Vagina (tissue), 2 donors: Measurements from ENCODE around the gene CA5A. TPM values are rescaled to one million over a fixed set of nuclear protein-coding genes. Genes with fewer than 3 reads are reported as not detected.

Source experiments
- DNase-seq, 2 donors: peaks; one replicate each; pipeline ENCODE4 v3.0.0-alpha.2; 2017; ENCODE audit errors: extremely low spot score in 2 of 2
- H3K27ac ChIP-seq: fragments of 200-600 bp; sonication (generic); one replicate; pipeline ENCODE4 v1.5.1; 2019
- H3K27me3 ChIP-seq: fragments of 200-600 bp; sonication (generic); one replicate; pipeline ENCODE4 v1.5.1; 2019
- H3K36me3 ChIP-seq, 2 donors: fragments of 200-600 bp; sonication (generic); one replicate each; pipeline ENCODE4 v1.5.1; 2017 to 2019
- H3K4me1 ChIP-seq: fragments of 200-600 bp; sonication (generic); one replicate; pipeline ENCODE4 v1.5.1; 2019
- H3K4me3 ChIP-seq, 2 donors: fragments of 200-600 bp; sonication (generic); 1 replicate in 1 of 2; 2 replicates in 1 of 2; pipeline ENCODE4 v1.5.1; 2016 to 2019
- H3K9me3 ChIP-seq: fragments of 200-600 bp; sonication (generic); one replicate; pipeline ENCODE4 v1.5.1; 2019
- CTCF ChIP-seq, 3 experiments: fragments of 450-650 bp in 2 of 3; fragments of 200-600 bp in 1 of 3; sonication (generic) in 1 of 3; IDR thresholded peaks; one replicate each; pipeline ENCODE4 v1.5.1; 2017 to 2019; ENCODE audit warnings: antibody characterized with exemption in 3 of 3, mild to moderate bottlenecking in 2 of 3, moderate library complexity in 2 of 3
- POLR2A ChIP-seq, 2 donors: fragments of 450-650 bp; IDR thresholded peaks; one replicate each; pipeline ENCODE4 v1.6.1; 2017; ENCODE audit warnings: antibody characterized with exemption in 2 of 2, mild to moderate bottlenecking in 2 of 2, moderate library complexity in 2 of 2
- POLR2AphosphoS5 ChIP-seq, 2 donors: sonication (generic); formaldehyde crosslinking; IDR thresholded peaks; one replicate each; pipeline ENCODE4 v1.9.0; 2017; ENCODE audit warnings: antibody characterized with exemption in 2 of 2, mild to moderate bottlenecking in 2 of 2, low read depth in 1 of 2; ENCODE audit not compliant: insufficient read depth in 1 of 2
- intact Hi-C: fragments of 100-400 bp; cut with DNase I; formaldehyde crosslinking; loops from one replicate; pipeline ENCODE4 v1.15.1; 2023
- small RNA-seq: library from RNA; depleted of rRNA; stranded (forward); fragments of <200 nt; gene quantifications from one replicate; pipeline ENCODE3, GENCODE V24; 2016
- total RNA-seq: library from RNA; depleted of rRNA; stranded (reverse); fragments of >200 nt; gene quantifications from one replicate; pipeline ENCODE4 v1.2.3, GENCODE V29; 2016

Gene CA5A
- total RNA-seq, 1 donor from 2014 or later = not detected

DNA sequence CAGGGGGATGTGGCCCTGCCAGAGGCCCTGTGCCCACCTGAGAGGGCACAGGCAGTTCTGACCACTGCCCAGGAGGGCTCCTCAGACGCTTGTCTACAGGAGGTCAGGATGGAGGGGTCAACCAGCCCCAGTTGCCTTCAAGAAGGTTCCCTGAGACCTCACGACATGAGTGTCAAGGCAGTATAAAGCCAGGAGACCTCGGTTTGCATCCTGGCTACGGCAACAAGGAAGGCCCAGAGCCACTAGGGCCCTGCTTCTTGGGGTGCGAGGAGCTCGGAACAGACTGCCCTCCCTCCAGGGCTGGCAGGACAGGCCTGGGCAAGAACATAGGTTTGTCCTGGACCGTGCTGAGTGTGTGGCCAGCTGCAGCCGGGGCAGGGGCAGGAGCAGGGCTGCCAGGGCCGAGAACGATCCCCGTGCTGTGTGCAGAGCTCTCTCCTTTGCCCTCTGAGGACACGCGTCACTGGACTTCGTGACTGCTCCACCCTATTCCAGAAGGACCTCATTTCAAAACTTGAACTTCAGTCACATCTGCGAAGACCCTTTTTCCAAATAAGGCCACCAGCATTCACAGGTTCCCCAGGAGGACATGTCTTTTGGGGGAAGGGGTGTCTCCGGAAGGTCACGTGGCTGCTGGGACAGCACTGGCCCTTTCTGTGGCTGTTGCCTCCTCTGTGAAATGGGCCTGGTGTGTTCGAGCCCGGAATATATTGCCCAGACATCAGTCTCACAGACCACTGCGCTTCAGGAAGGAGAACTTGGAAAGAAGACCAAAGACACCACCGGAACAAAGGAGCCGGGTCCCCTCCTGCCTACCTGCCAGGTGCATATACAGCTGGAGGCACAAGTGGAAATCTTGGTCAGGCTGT is 94.8 kb downstream of the CA5A start:
- H3K27me3 ChIP-seq = no peaks in the 10 kb centered on the region
- no peaks in the 10 kb centered on the region for H3K9me3 ChIP-seq
- TF ChIP-seq POLR2A (IDR thresholded peaks at IDR 0.05) (no peak), POLR2AphosphoS5 (IDR thresholded peaks at IDR 0.05; ENCODE audit: insufficient read depth in 1 of 2, low read depth in 1 of 2) (no peak), CTCF (IDR thresholded peaks at IDR 0.05) (no peak)
- intact Hi-C loops = no loop called here
- H3K36me3 ChIP-seq = no peaks in the 10 kb centered on the region
- no peak overlapping the region for H3K27ac ChIP-seq
- peaks cover 10% of the 10 kb centered on the region for H3K4me1 ChIP-seq
- DNase-seq = no peak
- no peak overlapping the region for H3K4me3 ChIP-seq

DNA sequence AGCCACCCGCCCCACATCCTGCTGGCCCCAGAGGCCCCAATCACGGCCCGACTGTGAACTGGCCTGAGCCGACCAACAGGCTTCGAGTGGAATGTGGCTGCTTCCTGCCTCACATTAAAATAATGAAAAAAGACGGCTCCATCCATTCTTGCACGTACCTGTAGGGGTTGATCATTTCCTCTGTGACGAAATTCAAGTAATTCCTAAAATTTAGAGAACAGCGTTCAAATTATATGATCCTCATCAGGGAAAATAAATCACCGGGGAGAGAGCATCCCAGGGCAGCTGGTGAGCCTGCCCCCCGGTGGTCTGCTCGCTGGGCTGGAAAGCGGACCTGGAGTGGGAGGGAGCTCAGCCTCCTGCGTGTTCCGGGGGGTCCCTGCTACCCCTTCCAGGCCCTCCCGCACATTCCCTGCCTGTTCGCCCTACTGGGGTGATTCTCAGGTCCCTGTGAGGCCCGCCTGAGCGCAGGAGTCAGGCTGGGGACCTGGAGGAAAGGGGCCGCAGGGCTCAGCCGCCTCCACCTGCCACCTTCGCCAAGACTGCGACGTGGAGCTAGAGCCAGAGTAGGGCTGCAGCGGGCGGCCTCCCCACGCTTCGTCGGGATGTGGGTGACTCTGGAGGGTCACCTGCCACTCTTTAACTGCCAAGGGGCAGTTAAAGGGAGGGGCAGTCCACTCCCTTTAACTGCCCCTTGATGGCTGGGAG is 95.9 kb downstream of the CA5A start:
- TF ChIP-seq CTCF (IDR thresholded peaks at IDR 0.05) = no peak
- DNase-seq = no peak
- peaks cover 10% of the 10 kb centered on the region for H3K4me1 ChIP-seq
- H3K27me3 ChIP-seq = no peaks in the 10 kb centered on the region
- H3K4me3 ChIP-seq = no peak overlapping the region
- H3K9me3 ChIP-seq = no peaks in the 10 kb centered on the region
- H3K27ac ChIP-seq = no peak overlapping the region
- intact Hi-C loops = no loop called here
- H3K36me3 ChIP-seq = no peaks in the 10 kb centered on the region

- Histone ChIP-seq H3K27me3 (no peaks in the 10 kb centered on the region), H3K4me3 (no peak overlapping the region), H3K27ac (no peak overlapping the region), H3K4me1 (peaks cover 9% of the 10 kb centered on the region), H3K9me3 (no peaks in the 10 kb centered on the region), H3K36me3 (no peaks in the 10 kb centered on the region)
- intact Hi-C loops = no loop called here
- DNase-seq = no peak
- TF ChIP-seq CTCF (IDR thresholded peaks at IDR 0.05) = no peak
- TF ChIP-seq POLR2A (IDR thresholded peaks at IDR 0.05) = no peak
- TF ChIP-seq POLR2AphosphoS5 (IDR thresholded peaks at IDR 0.05; ENCODE audit: insufficient read depth in 1 of 2, low read depth in 1 of 2) = no peak
Observed at GRCh38 chr16:87839542-87840270, 96.6 kb downstream of the CA5A start.

DNA sequence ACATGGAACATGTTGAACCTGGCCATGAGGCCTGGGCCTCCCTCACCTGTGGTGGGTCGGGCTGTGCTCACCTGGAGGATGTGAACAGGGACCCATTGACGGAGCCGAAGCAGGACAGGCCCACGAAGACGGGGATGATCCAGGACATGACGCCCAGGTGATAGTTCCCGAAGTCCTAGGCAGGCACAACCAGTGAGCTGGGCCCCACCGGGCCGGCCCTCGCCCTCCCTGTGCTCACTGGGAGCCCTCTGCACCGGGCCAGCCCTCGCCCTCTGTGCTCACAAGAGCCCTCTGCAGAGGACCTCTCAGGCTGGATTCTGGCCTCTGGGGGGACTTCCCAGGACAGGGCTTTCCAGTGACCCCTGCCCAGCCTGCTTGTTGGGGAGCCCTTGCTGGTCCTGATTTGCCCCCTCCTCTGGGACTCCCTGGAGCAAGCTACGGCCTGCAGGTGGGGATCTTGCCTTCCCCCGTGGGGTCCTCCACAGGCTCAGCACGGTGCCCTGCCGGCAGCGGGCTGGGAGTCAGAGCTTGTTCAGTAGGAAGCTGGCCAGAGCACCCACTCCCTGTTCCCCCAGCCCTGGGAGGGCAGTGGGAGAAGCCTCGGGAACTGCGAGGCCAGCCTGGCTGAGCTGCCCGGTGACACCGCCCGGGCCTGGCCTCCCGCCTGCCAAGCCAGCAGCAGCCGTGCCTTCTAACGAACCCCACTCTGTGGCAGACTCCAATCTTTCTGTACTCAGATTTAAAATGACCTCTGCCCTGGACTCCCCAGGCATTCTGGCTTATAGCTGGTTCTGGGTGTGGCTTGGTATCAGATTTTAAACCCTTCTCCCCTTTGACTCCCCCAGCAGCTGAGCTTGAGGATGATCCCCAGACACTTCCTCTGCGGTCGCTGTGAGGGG is 97.4 kb downstream of the CA5A start:
- H3K36me3 ChIP-seq = no peaks in the 10 kb centered on the region
- no peak for DNase-seq
- no peaks in the 10 kb centered on the region for H3K9me3 ChIP-seq
- H3K27me3 ChIP-seq = no peaks in the 10 kb centered on the region
- peak overlapping the region; percentile 3 for H3K27ac ChIP-seq
- no peak overlapping the region for H3K4me3 ChIP-seq
- TF ChIP-seq CTCF (IDR thresholded peaks at IDR 0.05) (no peak), POLR2A (IDR thresholded peaks at IDR 0.05) (no peak), POLR2AphosphoS5 (IDR thresholded peaks at IDR 0.05; ENCODE audit: insufficient read depth in 1 of 2, low read depth in 1 of 2) (no peak)
- H3K4me1 ChIP-seq = peaks cover 1% of the 10 kb centered on the region
- intact Hi-C loops = no loop called here

Small RNA genes within 50 kb of the gene (small RNA-seq; reads per million reads assigned to genes)
- gene AC127455.1 = not detected

Other genes starting within 250 kb of the CA5A start
- 62.9 TPM for gene KLHDC4, start 170.5 kb downstream of the CA5A start, total RNA-seq
- 22.8 TPM for gene SLC7A5, start 67.0 kb downstream of the CA5A start, total RNA-seq
- gene BANP, start 14.9 kb upstream of the CA5A start, total RNA-seq = 44.0 TPM